Adrenal gland (tissue), 12 donors: ENCODE measurements around the gene PTPRS. TPM values are rescaled to one million over a fixed set of nuclear protein-coding genes. Genes with fewer than 3 reads are reported as not detected.
"Not testable (repeated sequence)": the region's sequence is repeated elsewhere in the genome, so short reads cannot be mapped to it uniquely, and the experiment has no call there.

Experiments used
- DNase-seq, 7 donors: peaks; one replicate each; pipeline ENCODE4 v3.0.0-alpha.2; 2019 to 2020
- H3K27ac ChIP-seq, 5 donors: fragments of 200-600 bp; sonication (generic) in 4 of 5; 1 replicate in 3 of 5; 2 replicates in 2 of 5; pipeline versions ENCODE4 v1.5.1 to v1.8.0; 2016 to 2020; ENCODE audit warnings: mild to moderate bottlenecking in 1 of 5
- H3K27me3 ChIP-seq: fragments of 200-600 bp; 2 replicates; pipeline ENCODE4 v1.8.0; 2021
- H3K36me3 ChIP-seq, 2 donors: fragments of 200-600 bp; replicated peaks in 1 of 2; 1 replicate in 1 of 2; 2 replicates in 1 of 2; pipeline versions ENCODE4 v1.5.1 to v1.8.0; 2018 to 2022
- H3K4me1 ChIP-seq, 2 donors: fragments of 200-600 bp; replicated peaks in 1 of 2; 1 replicate in 1 of 2; 2 replicates in 1 of 2; pipeline versions ENCODE4 v1.5.1 to v1.8.0; 2018 to 2021
- H3K4me3 ChIP-seq, 4 donors: fragments of 200-600 bp; sonication (generic) in 3 of 4; one replicate each; pipeline ENCODE4 v1.5.1; 2016 to 2018
- H3K9me3 ChIP-seq, 3 donors: fragments of 200-600 bp; sonication (generic) in 1 of 3; replicated peaks in 1 of 3; 1 replicate in 2 of 3; 2 replicates in 1 of 3; pipeline versions ENCODE4 v1.5.1 to v1.8.0; 2016 to 2021
- CTCF ChIP-seq, 6 experiments: fragments of 450-650 bp in 4 of 6; fragments of 200-600 bp in 2 of 6; sonication (generic) in 1 of 6; IDR thresholded peaks; 1 replicate in 5 of 6; 2 replicates in 1 of 6; pipeline versions ENCODE4 v1.5.1 to v1.8.0; 2016 to 2021; ENCODE audit warnings: antibody characterized with exemption in 6 of 6, mild to moderate bottlenecking in 2 of 6, moderate library complexity in 1 of 6
- POLR2A ChIP-seq, 2 donors: fragments of 450-650 bp; IDR thresholded peaks; one replicate each; pipeline ENCODE4 v1.6.1; 2017; ENCODE audit warnings: antibody characterized with exemption in 2 of 2, mild to moderate bottlenecking in 2 of 2, moderate library complexity in 1 of 2
- WGBS, 4 donors: extraction: QIAGEN DNeasy Blood & Tissue Kit in 2 of 4; methylation state at CpG; one replicate each; pipeline versions ENCODE4 v1.1.5 to v1.1.7; 2013 to 2017; 5-methylcytosine and 5-hydroxymethylcytosine counted together
- intact Hi-C, 2 donors: fragments of 100-400 bp; cut with DNase I; formaldehyde crosslinking; loops; one replicate each; pipeline versions ENCODE4 v1.14.1 to v1.15.0; 2022 to 2023
- polyA plus RNA-seq, 3 donors: library from polyadenylated mRNA; stranded (reverse); fragments of 200-250 nt in 2 of 3; fragments of 350-450 nt in 1 of 3; fragmentation: Illumina TruSeq in 1 of 3; extraction: RNeasy Lipid Tissue Mini Kit (QIAGEN cat#74804) in 1 of 3; gene quantifications; one replicate each; pipeline ENCODE4 v1.2.3, GENCODE V29; 2013 to 2014
- total RNA-seq, 9 donors: library from RNA; depleted of rRNA in 4 of 9; stranded (reverse); fragments of >200 nt in 4 of 9; fragments of 120-200 nt in 1 of 9; fragmentation: NEBNext Ultra II Directional in 1 of 9; extraction: Animal tissue kit (Norgen Biotek cat#: 25700) in 1 of 9; gene quantifications; one replicate each; pipeline versions ENCODE4 v1.1.0 to v1.2.4, GENCODE V29; 2013 to 2023
- donor health status: healthy with polysubstance abuse.
- donor health status: Bipolar disorder and iron deficiency.
- donor health status: DM: yes; HTN: yes; CAD: no.
- donor health status: DM: no; HTN: no; CAD: no.
- donor health status: DM: no; HTN: no; CAD: no.
- donor health status: DM: yes; HTN: yes; CAD: no.

PTPRS gene
- total and polyA plus RNA-seq, 12 donors = 8.8 to 376 (median 164) TPM

- WGBS, 4 donors = 73 to 92% (median 82%) methylated on average over 16 of the region's 16 CpGs
- Histone ChIP-seq H3K9me3 (peaks cover 0 to 8% (median 0%) of the 10 kb centered on the region in 3 donors), H3K4me3 (no peak overlapping the region), H3K27me3 (peaks cover 5% of the 10 kb centered on the region), H3K4me1 (no peaks in the 10 kb centered on the region), H3K27ac (no peak overlapping the region), H3K36me3 (no peaks in the 10 kb centered on the region)
- no peak for TF ChIP-seq CTCF (IDR thresholded peaks at IDR 0.05)
- TF ChIP-seq POLR2A (IDR thresholded peaks at IDR 0.05) = no peak
- DNase-seq = no peak
- intact Hi-C loops = no loop called here
Measured at GRCh38 chr19:5386841-5387240, 46.2 kb upstream of the PTPRS start.

GRCh38 chr19:5381197-5381596, 40.6 kb upstream of the PTPRS start:
- 91 to 96% (median 95%) methylated on average over 6 of the region's 6 CpGs for WGBS, 4 donors
- H3K4me1 ChIP-seq, H3K4me3 ChIP-seq, H3K9me3 ChIP-seq, DNase-seq, intact Hi-C loops, H3K27ac ChIP-seq, H3K36me3 ChIP-seq, H3K27me3 ChIP-seq: not testable (repeated sequence)

GRCh38 chr19:5380215-5380919, 39.8 kb upstream of the PTPRS start:
- TF ChIP-seq POLR2A (IDR thresholded peaks at IDR 0.05) (no peak), CTCF (IDR thresholded peaks at IDR 0.05) (no peak)
- intact Hi-C loops = no loop called here
- no peak for DNase-seq
- WGBS, 4 donors = 84 to 87% (median 86%) methylated on average over 9 of the region's 9 CpGs
- Histone ChIP-seq H3K4me1 (no peaks in the 10 kb centered on the region), H3K9me3 (peaks cover 0 to 9% (median 0%) of the 10 kb centered on the region in 3 donors), H3K27ac (no peak overlapping the region), H3K4me3 (no peak overlapping the region), H3K27me3 (no peaks in the 10 kb centered on the region), H3K36me3 (no peaks in the 10 kb centered on the region)

GRCh38 chr19:5376928-5377327, 36.3 kb upstream of the PTPRS start:
- intact Hi-C loops = loop anchor here (10.0 kb wide), 3 partner anchors 198 to 332 kb away; no protein-coding TSS in a partner anchor
- no peak overlapping the region for H3K27ac ChIP-seq
- no peak for DNase-seq
- no peaks in the 10 kb centered on the region for H3K27me3 ChIP-seq
- H3K9me3 ChIP-seq = peaks cover 0 to 2% (median 0%) of the 10 kb centered on the region in 3 donors
- TF ChIP-seq CTCF (IDR thresholded peaks at IDR 0.05) (no peak), POLR2A (IDR thresholded peaks at IDR 0.05) (no peak)
- no peaks in the 10 kb centered on the region for H3K4me1 ChIP-seq
- WGBS, 4 donors = 83 to 93% (median 92%) methylated on average over 4 of the region's 4 CpGs
- H3K4me3 ChIP-seq = no peak overlapping the region
- H3K36me3 ChIP-seq = no peaks in the 10 kb centered on the region
